Right cardiac atrium (tissue), 5 donors: ENCODE measurements around the gene PHF21B. TPM values are rescaled to one million over a fixed set of nuclear protein-coding genes. Genes with fewer than 3 reads are reported as not detected.

Experiments used
- ATAC-seq, 2 donors: fragments of 200-7000 bp; cut with Tn5 transposase; one replicate each; pipeline versions ENCODE4 v1.8.0 to v1.9.1; 2020; ENCODE audit warnings: moderate library complexity in 2 of 2, mild to moderate bottlenecking in 1 of 2
- DNase-seq, 3 donors: peaks; one replicate each; pipeline ENCODE4 v3.0.0-alpha.2; 2020
- H3K27ac ChIP-seq: one replicate; pipeline ENCODE4 v1.5.1; 2013; ENCODE audit warnings: mild to moderate bottlenecking, low read length, control low read depth, moderate library complexity
- H3K27me3 ChIP-seq: one replicate; pipeline ENCODE4 v1.6.1; 2013; ENCODE audit not compliant: control insufficient read depth, insufficient read depth
- H3K4me1 ChIP-seq: one replicate; pipeline ENCODE4 v1.6.1; 2013; ENCODE audit warnings: low read length; ENCODE audit not compliant: control insufficient read depth, insufficient read depth
- H3K4me3 ChIP-seq: one replicate; pipeline ENCODE4 v1.5.1; 2013; ENCODE audit warnings: low read length, control low read depth
- H3K9me3 ChIP-seq: one replicate; pipeline ENCODE4 v1.6.1; 2013; ENCODE audit warnings: low read length; ENCODE audit not compliant: control insufficient read depth
- WGBS: extraction: QIAGEN DNeasy Blood & Tissue Kit; methylation state at CpG from one replicate; pipeline ENCODE4 v1.1.7; 2013; 5-methylcytosine and 5-hydroxymethylcytosine counted together
- intact Hi-C, 4 donors: fragments of 100-400 bp; cut with DNase I; formaldehyde crosslinking; loops; one replicate each; pipeline versions ENCODE4 v1.11.0 to v1.14.0; 2022 to 2023
- polyA plus RNA-seq: library from polyadenylated mRNA; stranded (reverse); fragments of 200-250 nt; gene quantifications from one replicate; pipeline ENCODE4 v1.2.3, GENCODE V29; 2013
- total RNA-seq, 4 donors: library from RNA; stranded (reverse); fragmentation: NEBNext Ultra II Directional; extraction: Animal tissue kit (Norgen Biotek cat#: 25700); gene quantifications; one replicate each; pipeline ENCODE4 v1.2.1, GENCODE V29; 2021
- donor health status: healthy with polysubstance abuse.
- donor health status: DM: no; HTN: yes; CAD: no.
- donor health status: DM: no; HTN: no; CAD: no.
- donor health status: DM: no; HTN: yes; CAD: no; lungs with severe emphysema.
- donor health status: DM: yes; HTN: yes; CAD: no.

PHF21B gene
- total and polyA plus RNA-seq, 5 donors, result 0.50 to 1.9 (median 1.3) TPM

DNA sequence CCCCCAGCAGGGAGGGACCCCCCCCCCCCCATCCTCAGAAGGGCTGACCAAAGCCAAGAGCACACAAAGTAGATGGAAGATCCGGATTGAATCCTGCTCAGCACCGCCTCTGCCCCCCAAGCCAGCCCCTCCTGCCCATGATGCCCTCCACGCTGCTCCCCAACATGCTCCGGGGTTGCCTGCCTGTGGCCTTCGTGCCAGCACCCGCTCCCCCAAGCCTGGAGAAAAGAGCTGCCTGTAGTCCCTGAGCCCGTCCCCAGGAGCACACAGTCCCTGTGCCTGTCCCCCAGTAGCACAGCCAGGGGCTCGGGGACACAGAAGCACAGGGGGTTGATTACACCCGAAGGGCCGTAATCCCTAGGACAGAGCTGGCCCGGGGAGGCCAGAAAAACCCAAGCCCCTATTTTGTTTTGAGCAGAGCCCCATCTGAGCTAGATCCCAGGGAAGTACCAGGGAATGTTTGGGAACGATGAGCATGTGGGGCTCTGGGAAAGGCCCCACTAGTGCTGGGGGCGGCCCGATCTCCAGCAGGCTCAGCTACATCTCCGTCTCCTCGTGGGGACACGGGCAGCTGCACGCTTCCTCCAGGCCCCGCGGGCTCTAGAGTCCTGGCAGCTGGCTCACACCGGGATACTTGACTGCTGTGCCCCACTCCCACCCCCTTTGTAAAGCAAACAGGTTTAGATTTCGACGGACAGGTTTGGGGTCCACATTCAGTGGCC, 66.7 kb downstream of the PHF21B start:
- no peak overlapping the region for H3K4me3 ChIP-seq
- H3K27me3 ChIP-seq, result no peaks in the 10 kb centered on the region
- WGBS, result 83% methylated on average over 23 of the region's 23 CpGs
- no peaks in the 10 kb centered on the region for H3K4me1 ChIP-seq
- DNase-seq, result no peak
- H3K27ac ChIP-seq, result no peak overlapping the region
- intact Hi-C loops, result no loop called here
- no peak for ATAC-seq
- H3K9me3 ChIP-seq, result no peaks in the 10 kb centered on the region

DNA sequence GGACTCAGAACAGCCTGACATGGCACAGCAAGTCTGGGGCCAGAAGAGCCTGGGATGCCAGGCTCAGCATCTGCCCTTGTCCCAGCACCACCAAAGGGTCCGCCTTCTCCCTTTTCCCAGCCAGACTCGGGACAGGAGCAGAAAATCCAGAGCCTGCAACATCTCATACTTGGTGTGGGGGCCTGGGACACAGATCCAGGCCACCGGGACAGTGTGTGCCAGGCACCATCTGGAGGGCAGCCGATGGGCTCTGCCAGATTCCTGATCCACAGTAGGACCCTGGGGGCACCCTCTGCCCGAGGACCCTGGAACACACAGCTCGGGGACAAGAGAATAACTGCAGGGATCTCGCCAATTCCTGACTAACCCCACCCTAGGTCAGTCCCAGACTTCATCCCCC, 67.7 kb downstream of the PHF21B start:
- ATAC-seq (no peak), DNase-seq (no peak)
- Histone ChIP-seq H3K9me3 (no peaks in the 10 kb centered on the region), H3K27ac (no peak overlapping the region), H3K27me3 (no peaks in the 10 kb centered on the region), H3K4me1 (no peaks in the 10 kb centered on the region), H3K4me3 (no peak overlapping the region)
- intact Hi-C loops, result no loop called here
- 77% methylated on average over 7 of the region's 7 CpGs for WGBS

DNA sequence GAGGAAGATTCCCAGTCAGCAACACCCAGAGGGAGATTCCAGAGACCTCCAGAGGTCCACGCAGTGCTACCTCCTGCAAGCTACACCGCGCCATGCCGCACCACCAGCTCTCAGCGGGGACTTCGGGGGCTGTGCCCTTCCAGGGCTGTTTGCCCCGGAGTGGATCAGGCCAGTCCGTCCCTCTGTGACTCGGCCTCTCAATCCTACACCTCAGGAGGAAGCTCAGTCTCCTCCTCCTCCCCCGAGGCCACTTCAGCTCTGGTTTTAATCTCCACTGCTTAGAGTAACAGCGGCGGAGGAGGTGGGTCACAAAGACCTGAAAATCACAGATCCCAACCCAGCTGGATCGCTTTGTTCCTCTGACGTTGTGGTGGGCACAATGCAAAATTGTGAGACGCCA, 68.6 kb downstream of the PHF21B start:
- Histone ChIP-seq H3K9me3 (no peaks in the 10 kb centered on the region), H3K4me3 (no peak overlapping the region), H3K4me1 (no peaks in the 10 kb centered on the region), H3K27me3 (no peaks in the 10 kb centered on the region), H3K27ac (no peak overlapping the region)
- 62% methylated on average over 15 of the region's 15 CpGs for WGBS
- DNase-seq, result no peak
- intact Hi-C loops, result no loop called here
- no peak for ATAC-seq

DNA sequence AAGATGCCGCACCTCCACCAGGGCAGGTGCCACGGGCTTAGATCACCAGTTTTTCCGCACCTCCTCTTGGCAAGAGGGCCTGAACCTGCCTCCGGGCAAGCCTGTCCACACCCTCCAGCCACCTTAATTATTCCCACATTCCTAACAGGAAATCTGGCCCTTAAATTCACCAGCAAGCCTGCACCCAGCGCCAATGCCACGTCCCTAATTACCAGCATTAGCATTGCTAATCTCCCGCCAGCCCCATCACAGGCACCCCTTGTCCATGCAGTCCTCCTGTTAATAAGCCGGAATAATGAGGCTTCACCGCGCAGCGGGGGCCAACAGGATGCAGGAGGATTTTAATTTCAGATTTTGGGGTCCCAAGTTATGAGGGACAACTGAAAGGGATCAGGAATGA, 69.7 kb downstream of the PHF21B start:
- H3K9me3 ChIP-seq, result no peaks in the 10 kb centered on the region
- H3K27me3 ChIP-seq, result no peaks in the 10 kb centered on the region
- H3K27ac ChIP-seq, result no peak overlapping the region
- ATAC-seq, result no peak
- H3K4me3 ChIP-seq, result no peak overlapping the region
- DNase-seq, result no peak
- 74% methylated on average over 11 of the region's 11 CpGs for WGBS
- intact Hi-C loops, result no loop called here
- no peaks in the 10 kb centered on the region for H3K4me1 ChIP-seq

DNA sequence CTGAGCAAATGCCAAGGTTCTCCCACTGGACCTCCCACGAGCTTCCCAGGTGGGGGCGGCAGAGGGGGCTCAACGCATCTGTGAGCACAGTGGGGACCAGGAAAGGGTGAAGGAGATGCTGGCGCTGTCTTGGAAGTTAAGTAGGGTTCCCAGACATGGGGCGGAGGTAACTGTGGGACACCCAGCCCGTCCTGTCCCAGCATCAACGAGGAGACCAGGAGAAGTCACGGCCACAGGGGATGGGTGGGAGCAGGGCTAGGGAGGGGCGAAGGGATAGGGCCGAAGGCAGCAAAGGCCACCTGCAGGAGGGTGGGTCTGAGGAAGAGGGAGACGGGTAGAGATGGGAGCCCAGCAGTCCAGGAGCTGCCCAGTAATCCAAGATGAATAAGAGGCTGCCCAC, 70.4 kb downstream of the PHF21B start:
- H3K4me1 ChIP-seq, result no peaks in the 10 kb centered on the region
- ATAC-seq (no peak), DNase-seq (no peak)
- no peaks in the 10 kb centered on the region for H3K27me3 ChIP-seq
- no peaks in the 10 kb centered on the region for H3K9me3 ChIP-seq
- no peak overlapping the region for H3K4me3 ChIP-seq
- 79% methylated on average over 11 of the region's 11 CpGs for WGBS
- intact Hi-C loops, result no loop called here
- no peak overlapping the region for H3K27ac ChIP-seq

DNA sequence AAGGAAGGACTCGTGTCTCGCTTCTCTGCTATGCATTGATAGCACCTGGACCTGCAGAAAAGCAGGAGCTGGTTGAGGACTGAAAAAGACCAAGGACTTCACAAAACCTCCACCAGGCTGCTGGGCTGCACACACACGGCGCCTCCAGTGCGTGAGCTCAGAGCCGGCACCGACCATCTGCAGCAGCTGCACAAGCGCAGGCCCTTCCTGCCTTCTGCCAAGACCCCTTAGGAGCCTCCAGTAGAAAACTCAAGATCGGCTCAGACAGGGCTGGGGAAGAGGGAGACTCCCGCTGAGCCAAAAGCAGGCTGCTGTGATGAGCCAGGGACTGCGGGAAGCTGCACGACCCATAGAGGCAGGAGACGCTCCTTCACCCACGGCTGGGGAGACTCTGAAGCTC, 70.9 kb downstream of the PHF21B start:
- WGBS, result 61% methylated on average over 14 of the region's 14 CpGs
- intact Hi-C loops, result no loop called here
- Histone ChIP-seq H3K4me1 (no peaks in the 10 kb centered on the region), H3K27me3 (no peaks in the 10 kb centered on the region), H3K9me3 (no peaks in the 10 kb centered on the region), H3K4me3 (no peak overlapping the region), H3K27ac (no peak overlapping the region)
- no peak for DNase-seq
- ATAC-seq, result no peak

DNA sequence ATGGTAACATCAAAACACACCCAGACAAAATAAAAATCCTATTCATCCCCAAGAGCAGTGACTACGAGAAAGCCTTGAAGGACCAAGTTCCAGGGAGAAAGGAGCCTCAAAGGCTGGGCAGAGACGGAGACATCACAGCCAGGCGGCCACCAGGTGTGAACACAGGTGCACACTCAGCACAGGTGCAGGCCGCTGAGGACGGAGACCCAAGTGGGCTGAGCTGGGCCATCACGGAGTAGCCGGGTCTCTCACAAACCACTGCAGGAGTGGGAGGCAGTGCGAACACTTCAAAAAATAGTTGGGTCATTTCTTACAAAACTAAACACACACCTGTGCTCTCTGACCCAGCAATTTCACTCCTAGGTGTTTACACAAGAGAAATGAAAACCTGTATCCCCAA, 72.6 kb downstream of the PHF21B start:
- no peak for DNase-seq
- H3K27me3 ChIP-seq, result no peaks in the 10 kb centered on the region
- intact Hi-C loops, result no loop called here
- H3K4me3 ChIP-seq, result no peak overlapping the region
- 90% methylated on average over 8 of the region's 8 CpGs for WGBS
- no peak overlapping the region for H3K27ac ChIP-seq
- ATAC-seq, result no peak
- H3K9me3 ChIP-seq, result no peaks in the 10 kb centered on the region
- H3K4me1 ChIP-seq, result no peaks in the 10 kb centered on the region

DNA sequence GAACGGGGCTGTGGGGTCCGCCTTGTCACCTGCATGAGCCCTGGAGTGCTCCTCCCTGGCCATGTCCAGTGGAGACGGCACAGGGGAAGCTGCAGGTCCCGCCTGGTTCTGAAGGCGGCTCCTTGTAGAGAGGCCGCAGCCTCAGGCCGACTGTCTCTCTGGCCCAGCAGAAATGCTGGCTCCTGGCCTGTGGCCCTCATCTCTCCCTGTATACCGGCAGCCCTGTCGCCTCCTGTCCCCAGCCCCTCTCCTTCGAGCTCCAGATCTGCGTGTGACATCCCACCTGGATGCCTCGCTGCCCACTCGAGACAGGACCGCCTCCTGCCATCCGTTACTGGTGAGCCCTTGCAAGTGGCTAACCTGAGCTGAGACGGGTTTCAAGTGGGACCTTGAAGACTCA, 73.6 kb downstream of the PHF21B start:
- DNase-seq (peak in 1 of 3 donors; percentile 62), ATAC-seq (peak; percentile 27 to 42)
- Histone ChIP-seq H3K9me3 (no peaks in the 10 kb centered on the region), H3K27ac (peak overlapping the region; percentile 66), H3K4me3 (no peak overlapping the region), H3K4me1 (no peaks in the 10 kb centered on the region), H3K27me3 (no peaks in the 10 kb centered on the region)
- WGBS, result 75% methylated on average over 16 of the region's 16 CpGs
- intact Hi-C loops, result no loop called here

DNA sequence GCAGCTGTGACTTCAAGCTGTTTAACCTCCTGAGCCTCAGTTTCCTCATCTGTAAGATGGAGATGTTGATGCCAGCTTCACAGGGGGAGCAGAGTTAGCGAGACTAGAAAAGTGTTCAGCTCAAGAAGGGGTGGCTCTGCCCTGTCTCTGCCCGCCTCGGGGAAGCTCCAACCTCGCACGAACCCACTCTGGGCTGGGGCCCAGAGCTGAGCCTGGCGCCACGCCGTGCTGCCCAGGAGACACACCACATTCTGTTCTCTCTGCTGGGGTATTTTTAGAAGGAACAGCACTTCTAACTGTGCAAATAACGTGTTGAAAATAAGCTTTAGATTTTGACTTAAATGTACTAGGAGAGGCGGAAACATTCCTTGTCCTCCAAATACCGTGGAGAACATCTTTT, 74.1 kb downstream of the PHF21B start:
- H3K9me3 ChIP-seq, result no peaks in the 10 kb centered on the region
- intact Hi-C loops, result no loop called here
- 70% methylated on average over 11 of the region's 11 CpGs for WGBS
- H3K4me1 ChIP-seq, result no peaks in the 10 kb centered on the region
- ATAC-seq (peak; percentile 72 to 84), DNase-seq (peak in 1 of 3 donors; percentile 72)
- no peaks in the 10 kb centered on the region for H3K27me3 ChIP-seq
- peak overlapping the region; percentile 66 for H3K27ac ChIP-seq
- no peak overlapping the region for H3K4me3 ChIP-seq

DNA sequence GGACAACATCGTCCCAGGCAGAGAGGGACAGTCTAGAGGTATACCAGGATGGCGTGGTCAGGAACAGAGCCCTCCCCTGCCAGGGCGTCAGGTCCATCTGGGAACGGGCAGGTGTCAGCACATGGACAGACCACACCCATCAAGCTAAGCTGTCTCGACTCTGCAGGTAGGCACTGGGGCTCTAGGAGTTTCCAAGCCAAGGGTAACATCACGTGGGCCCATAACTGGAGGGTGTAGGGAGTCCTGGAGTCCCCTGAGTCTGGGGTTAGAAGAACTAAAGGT, 75.4 kb downstream of the PHF21B start:
- DNase-seq, result no peak
- 78% methylated on average over 6 of the region's 6 CpGs for WGBS
- no peak overlapping the region for H3K27ac ChIP-seq

DNA sequence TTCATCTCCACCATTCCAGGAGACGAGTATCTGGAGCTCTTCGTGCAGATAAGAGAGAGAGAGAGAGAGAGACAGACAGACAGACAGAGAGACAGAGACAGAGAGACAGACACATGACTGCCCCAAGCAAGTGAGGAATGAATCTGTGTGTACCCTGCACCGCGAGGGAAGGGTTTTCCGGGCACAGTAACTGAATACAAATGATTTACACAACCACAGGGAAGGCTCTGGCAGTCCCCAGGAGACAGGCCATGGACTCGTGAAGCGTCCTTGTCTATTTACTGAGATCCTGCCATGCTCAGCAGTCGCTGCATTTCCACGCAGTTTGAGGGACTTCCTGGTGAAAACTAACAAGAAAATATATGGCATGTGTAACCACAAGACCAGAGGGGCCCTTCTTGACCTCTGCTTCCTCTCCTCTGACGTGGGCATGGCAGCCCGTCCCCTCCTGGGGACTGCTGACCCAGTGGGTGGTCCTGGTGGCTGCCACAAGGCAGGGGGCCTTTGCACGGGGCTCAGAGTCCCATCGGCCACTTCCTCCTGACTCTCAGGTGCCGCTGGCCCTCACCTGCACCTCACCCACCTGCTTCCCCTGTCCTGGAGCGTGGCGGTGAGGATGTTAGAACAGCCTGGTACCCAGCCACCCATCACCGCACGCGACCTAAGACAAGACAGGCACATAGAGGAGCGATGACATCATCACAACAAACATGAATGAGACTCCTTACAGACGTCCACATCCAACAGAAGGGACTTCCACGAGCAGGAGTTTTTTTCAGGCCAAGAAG, 75.9 kb downstream of the PHF21B start:
- ATAC-seq (no peak), DNase-seq (no peak)
- Histone ChIP-seq H3K27me3 (no peaks in the 10 kb centered on the region), H3K4me3 (no peak overlapping the region), H3K27ac (no peak overlapping the region), H3K4me1 (no peaks in the 10 kb centered on the region), H3K9me3 (no peaks in the 10 kb centered on the region)
- 57% methylated on average over 22 of the region's 22 CpGs for whole genome bisulfite sequencing
- intact Hi-C loops, result no loop called here

More for the DNA sequence above, 75.4 kb downstream of the PHF21B start:
- H3K9me3 ChIP-seq, result no peaks in the 10 kb centered on the region
- H3K4me3 ChIP-seq, result no peak overlapping the region
- ATAC-seq, result no peak
- no peaks in the 10 kb centered on the region for H3K27me3 ChIP-seq
- H3K4me1 ChIP-seq, result no peaks in the 10 kb centered on the region
- intact Hi-C loops, result no loop called here
